Stimulated activated CD8-positive, alpha-beta memory T cell treated with anti-CD3 and anti-CD28 coated beads, Interleukin-12 subunit alpha, Interleukin-12 subunit beta, amount 100 ng/mL, for 4 hours (primary cell): Measurements from ENCODE around the gene PLEKHA4.

ENCODE experiments used
- DNase-seq: peaks from one replicate; pipeline ENCODE4 v3.0.0-alpha.2; 2020; ENCODE audit warnings: low read depth

The PLEKHA4 gene

DNA sequence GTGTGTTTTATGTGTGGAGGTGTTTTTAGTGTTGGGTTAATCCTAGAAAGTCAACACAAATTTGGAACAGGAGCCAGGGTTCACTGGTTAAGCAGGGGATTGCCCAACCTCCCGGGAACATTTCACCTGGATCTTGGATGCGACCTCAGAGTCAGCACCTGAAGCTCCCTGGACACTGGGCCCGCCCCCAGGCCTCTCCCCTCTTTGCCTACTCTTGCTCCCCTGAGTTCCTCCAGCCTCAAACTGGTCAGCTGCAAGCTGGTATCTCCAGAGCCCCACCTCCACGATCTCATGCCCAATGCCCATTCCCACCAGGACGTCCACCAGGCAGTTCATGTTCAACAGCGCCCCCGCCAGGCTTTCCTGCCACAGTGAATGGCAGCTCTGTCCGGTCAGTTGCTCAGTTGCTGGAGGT is 41.8 kb downstream of the PLEKHA4 start:
- no peak for DNase-seq

DNA sequence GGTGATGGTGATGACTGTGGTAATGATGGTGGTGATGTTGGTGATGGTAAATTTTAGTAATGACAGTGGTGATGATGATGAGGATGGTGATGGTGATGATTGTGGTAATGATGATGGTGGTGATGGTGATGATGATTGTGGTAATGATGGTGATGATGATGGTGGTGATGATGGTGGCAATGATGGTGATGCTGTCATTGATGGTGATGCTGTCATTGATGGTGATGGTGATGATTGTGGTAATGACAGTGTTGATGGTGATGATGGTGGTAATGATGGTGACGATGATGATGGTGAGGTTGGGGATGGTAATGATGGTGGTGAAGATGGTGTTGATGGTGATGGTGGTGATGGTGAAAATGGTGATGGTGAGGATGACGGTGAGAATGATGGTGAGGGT is 45.9 kb downstream of the PLEKHA4 start:
- DNase-seq: no peak

DNA sequence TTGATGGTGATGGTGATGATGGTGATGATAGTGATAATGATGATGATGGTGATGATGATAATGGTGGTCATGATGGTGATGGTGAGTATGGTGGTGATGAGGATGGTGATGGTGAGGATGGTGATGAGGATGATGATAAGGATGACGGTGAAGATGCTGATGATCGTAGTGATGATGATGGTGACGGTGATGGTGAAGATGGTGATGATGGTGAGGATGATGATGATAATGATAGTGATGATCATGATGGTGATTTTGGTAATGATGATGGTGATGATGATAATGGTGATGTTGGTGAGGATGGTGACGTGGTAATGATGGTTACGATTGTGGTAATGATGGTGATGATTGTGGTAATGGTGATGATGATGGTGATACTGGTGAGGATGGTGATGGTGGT is 46.8 kb downstream of the PLEKHA4 start:
- DNase-seq: no peak

DNA sequence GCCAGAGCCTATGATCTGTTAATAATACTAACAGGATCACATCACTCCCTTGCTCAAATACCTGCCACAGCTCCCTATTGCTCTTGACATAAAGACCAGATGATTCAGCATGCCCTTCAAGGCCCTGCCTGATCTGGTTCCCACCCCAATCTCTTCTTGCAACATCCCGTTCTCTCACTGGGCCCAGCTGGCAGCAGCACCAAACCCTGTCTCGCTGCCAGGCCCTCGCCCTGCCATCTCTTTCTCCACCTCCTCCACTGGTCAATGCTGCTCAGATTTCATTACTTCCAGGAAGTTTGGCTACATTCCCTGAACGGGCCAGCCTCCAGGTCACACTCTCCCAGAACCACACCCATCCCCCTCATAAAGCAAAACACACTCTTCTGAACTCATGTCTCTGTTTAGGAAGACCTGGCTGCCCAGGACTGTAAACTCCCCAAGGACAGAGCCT is 49.0 kb downstream of the PLEKHA4 start:
- DNase-seq: no peak

DNA sequence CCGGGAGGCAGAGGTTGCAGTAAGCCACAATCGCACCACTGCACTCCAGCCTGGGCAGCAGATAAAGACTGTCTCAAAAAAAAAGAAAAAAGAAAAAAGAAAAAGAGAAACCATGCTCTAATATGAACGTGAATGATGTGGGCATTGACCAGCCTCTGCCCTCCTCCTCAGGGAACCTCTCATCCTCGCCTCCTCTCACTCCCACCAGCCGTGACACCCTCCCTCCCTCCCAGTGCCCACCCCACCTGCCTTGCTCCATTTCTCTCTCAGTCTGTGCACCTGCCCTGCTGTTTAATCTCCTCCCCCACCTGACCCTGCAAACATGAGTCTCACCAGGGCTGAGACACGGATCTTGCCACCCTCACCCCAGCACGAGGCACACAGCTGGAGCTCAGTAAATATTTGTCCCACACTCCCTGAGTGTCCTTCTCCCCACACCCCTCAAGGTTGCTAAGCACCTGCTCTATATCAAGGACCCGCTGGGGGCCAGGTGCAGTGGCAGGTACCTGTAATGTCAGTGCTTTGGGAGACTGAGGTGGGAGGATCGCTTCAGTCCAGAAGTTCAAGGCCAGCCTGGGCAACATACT is 50.1 kb downstream of the PLEKHA4 start:
- DNase-seq: no peak

DNA sequence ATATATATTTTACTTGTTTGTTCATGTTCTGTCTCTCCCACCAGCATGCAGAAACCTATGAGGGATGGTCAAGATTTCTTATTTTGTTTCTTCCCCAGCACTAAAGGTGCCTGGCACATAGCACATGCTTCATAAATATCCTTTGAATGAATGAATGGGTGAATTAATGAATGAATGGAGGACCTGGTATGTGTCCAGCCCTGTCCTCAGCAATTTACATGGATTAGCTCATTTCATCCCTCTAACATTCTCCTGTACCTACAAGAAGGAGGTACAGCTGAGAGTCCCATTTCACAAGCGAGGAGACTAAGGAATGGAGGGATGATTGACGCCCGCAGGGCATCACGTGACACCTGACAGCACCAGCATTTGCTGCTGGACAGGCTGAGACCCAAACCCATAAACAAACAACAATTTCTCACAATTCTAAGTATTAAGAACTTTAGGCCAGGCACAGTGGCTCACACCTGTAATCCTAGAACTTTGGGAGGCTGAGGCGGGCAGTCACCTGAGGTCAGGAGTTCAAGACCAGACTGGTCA is 50.8 kb downstream of the PLEKHA4 start:
- DNase-seq: no peak

DNA sequence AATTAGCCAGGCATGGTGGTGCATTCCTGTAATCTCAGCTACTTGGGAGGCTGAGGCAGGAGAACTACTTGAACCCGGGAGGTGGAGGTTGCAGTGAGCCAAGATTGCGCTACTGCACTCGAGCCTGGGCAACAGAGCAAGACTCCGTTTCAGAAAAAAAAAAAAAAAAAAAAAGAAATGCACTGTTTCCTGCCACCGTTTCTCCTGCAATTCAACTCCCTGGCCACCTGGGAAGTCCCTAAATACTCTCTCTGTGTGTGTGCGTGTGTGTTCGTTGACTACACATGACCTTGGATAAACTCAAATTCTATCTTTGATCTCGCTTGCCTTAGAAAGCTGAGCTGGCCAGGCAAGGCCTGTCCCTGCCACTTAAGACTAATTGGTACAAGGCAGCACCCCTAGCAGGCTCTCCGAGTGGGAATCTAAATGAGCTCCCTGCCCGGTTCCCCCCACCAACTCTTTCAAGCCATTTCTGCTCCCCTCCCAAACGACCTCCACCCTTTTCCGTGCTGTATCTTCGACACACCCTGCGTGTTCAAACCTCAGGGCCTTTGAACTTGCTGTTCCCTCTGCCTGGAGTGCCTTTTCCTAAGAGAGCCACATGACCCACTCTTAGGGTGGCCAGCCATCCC is 52.4 kb downstream of the PLEKHA4 start:
- no peak for DNase-seq

DNA sequence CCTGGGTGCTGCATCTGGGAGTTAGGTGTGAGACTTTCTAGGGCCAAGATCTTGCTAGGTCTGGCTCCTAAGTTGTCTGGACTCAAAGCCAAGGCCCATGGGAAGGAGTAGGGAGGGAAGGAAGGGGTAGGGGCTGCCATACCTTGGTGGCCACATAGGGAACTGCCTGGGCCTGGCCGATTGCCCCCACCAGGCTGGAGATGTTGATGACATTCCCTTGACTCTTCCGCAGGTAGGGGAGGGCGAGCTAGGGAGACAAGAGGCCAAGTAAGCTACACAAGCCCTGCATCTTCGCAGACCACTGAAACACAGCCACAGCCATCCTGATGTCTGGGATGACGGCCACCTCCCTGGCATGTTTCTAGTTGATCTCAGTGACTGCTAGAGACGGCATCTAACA is 53.5 kb downstream of the PLEKHA4 start:
- DNase-seq: no peak

DNA sequence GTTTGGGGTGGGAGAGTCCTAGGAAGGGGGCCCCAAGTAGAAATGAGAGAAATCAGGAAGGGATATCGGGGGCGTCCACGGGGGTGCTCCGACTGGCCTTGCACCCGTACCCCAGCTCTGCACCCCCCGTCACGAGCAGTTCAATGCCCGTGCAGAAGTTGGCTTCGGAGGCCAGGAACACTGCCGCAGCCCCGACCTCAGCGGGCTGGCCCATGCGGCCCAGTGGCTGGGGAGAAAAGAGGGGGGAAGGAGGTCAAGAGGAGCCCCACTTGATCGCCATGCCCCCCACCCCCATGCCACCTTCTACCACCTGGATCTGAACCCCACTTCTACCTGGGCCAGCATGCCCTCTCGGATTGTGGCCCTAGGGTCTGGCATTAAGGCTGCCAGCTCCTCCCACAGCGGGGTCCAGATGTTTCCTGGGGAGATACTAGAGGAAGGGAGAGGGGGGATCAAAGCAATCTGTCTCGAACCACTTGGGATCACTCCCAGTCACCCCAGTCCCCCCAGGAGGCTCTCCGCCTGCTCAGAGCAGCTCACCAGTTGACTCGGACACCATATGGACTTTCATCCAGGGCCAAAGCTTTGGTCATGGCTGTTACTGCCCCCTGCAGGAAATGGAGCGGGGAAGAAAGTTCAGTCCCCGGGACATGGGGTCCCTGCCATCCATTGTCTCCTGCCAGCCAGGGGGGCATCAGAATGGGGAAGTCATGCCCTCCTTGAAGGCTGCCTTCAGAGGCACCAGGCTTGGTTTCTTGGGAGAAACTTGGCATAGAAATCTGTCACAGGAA is 55.1 kb downstream of the PLEKHA4 start:
- DNase-seq: no peak

DNA sequence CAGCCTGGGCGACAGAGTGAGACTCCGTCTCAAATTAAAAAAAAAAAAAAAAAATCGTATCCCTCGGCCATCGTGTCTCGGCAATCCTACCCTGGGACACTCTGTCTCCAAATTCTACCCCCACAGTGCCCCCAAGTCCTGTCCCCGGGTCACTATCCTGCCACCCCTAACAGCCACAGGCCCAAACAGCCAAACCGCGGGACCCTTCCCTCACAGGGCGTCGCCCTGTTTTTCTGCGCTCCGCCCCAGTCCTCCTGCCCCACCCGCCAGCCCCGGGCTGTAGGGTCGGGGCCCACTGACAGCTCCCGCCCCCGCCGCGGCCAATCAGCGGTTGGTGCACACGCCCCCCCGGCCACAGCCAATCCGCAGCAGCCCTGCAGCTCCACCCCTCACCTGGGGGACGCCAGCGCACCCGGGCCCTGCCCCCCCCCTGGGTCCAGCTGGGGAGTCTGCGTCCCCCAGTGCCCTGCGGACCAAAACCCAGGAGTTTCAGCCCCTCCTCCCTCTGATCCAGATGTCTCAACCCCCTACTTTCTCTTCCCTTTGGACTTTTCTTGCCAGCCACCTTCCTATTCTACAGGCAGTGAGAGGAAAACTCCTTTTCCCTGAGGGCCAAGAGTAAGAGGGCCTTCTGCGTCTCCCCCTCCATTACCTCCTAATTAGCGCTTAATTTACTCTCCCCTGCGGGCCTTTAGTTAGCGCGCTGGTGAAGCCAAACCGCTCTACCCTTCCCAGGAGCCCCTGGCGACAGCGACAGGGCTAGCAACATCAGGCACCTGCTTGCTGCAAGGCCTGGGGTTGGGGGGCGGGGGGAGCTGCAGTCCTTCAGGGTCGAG is 56.1 kb downstream of the PLEKHA4 start:
- no peak for DNase-seq

DNA sequence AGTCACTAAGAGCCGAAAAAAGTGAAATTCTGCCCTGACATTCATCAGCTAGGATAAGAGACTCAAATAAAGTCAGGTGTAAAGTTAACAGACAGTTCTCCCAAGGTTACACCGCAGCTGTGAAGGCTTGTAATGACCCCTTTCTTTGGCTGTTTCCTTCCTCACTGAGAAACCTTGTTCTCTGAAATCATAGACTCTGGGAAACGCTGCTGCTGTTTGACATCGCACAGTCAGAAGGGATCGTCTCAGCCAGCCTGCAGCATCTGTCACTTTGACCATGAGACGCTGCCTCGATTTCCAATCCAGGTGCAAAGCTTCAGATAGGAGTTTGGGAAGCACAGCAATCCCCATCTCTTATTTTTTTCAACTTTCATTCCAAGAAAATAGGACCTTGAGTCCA is 58.3 kb downstream of the PLEKHA4 start:
- no peak for DNase-seq

DNA sequence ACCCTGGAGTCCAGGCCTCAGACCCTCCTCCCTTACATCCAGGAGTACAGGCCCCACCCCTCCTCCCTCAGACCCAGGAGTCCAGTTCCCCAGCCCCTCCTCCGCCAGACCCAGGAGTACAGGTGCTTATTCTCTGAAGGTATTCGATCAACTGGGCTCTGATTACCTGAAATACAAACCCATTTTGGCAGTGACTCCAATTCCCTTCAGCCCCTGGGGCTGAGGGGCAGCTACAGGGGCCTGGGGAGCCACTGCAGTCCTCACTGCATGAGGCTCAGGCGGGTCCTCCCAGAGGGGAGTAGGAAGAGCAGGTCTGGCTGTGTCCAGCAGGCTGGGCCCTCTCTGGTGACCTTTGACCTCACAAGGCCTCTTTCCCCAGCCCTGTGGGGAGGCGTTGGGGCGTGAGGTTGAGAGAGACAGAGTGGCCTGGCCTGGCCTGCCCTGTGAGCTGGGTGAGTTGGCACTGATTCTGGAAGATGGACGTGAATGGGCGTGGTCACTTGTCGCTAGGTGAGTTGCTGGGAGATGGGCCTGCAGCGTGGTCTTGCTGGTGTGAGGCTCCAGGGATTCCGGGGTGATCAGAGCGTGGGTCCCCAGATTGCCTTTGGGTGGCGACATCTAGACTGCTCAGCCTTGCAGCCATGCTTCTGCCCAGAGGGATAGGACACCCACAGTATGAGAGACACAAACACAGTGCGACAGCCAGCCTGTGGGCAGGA is 60.7 kb downstream of the PLEKHA4 start:
- DNase-seq: no peak

DNA sequence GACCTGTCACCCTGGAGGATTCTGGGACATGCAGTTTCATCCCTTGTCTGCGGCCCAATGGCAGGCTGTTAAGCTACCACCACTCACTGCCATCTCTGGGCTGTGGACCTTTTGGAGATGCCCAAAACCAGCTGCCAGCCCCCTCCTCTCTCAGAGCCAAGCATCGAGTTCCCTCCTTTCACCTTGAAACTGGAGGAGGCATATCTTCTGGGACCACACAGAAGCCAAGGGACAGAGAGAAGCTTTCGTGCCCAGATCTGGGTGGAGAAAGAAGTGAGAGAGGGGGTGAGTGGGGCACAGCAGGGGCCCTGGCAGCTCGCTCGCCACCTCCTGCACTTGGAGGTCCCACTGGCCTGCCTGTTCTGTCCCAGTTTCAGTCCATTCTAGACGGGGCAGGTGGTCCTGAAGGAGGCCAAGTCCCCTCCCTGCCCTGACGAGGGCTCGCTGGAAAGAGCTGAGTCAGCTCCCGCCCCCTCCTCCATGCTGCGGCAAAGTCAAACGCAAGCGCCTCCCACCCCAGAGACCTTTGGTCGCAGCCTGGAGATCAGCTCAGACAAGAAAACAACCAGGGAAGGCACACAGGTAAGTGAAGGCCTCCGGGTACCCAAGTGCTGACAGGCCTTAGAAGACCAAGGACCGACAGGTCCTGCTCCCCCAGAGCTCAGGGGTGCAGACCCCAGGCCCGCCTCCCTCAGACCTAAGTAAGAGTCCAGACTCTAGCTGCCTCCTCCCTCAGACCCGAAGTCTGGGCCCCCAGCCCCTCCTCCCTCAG is 61.4 kb downstream of the PLEKHA4 start:
- DNase-seq: no peak

DNA sequence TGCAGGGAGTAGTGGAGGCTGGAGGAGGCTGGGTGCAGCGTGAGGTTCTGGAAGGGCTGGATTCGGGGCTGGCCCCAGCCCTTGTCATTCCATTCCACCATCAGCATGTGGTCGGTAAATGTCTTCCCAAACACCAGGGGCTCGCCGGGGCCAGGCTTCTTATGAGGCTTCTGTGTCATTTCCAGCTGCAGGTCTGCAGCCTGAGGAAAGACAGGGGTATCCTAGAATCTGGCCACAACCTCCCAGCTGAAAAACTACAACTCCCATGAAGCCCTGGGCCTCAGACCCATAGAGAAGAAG is 61.9 kb downstream of the PLEKHA4 start:
- DNase-seq: no peak

DNA sequence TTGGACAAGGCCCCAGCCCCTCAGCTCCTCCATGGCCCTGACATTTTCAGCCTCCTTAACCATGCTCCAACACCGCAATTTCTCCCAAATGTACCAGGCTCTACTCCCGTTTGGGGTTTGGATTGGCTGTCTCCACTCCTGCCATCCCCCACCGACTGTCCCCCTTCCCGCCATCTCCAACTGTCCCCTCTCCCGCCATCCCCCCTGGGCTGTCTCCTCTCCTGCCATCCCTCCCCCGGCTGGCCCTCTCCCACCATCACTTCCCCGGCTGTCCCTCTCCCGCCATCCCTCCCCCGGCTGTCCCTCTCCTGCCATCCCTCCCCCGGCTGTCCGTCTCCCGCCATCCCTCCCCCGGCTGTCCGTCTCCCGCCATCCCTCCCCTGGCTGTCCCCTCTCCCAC is 63.0 kb downstream of the PLEKHA4 start:
- no peak for DNase-seq

DNA sequence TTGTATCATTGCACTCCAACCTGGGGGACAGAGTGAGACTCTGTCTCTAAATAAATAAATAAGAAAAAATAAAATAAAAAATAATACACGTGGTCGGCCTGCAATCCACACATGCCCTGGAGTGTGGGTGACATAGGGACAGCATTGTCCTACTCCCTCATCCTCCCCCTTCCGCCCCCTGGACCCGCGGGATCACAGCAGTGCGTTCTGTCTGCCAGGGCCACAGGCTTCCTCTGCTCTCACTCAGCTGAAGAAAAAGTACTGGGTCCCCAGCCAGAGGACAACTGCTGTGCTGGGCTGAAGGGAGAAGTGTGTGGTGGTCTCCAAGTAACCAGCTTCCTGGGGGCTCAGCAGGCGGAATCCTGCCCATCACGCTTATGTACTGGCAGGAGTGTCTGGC is 63.9 kb downstream of the PLEKHA4 start:
- DNase-seq: no peak

DNA sequence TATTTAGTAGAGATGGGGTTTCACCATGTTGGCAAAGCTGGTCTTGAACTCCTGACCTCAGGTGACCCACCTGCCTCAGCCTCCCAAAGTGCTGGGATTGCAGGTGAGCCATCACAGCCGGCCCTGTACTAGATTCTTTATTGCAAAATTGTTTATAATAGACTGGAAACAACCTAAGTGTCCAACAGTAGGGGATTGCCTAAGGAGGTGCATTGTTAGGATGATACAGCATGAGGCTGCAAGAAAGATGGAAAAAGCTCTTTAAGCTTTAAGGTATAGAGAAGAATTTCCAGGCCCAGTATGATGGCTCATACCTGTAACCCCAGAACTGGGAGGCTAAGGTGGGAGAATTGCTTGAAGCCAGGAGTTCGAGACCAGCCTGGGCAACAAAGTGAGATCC is 65.8 kb downstream of the PLEKHA4 start:
- DNase-seq: no peak

DNA sequence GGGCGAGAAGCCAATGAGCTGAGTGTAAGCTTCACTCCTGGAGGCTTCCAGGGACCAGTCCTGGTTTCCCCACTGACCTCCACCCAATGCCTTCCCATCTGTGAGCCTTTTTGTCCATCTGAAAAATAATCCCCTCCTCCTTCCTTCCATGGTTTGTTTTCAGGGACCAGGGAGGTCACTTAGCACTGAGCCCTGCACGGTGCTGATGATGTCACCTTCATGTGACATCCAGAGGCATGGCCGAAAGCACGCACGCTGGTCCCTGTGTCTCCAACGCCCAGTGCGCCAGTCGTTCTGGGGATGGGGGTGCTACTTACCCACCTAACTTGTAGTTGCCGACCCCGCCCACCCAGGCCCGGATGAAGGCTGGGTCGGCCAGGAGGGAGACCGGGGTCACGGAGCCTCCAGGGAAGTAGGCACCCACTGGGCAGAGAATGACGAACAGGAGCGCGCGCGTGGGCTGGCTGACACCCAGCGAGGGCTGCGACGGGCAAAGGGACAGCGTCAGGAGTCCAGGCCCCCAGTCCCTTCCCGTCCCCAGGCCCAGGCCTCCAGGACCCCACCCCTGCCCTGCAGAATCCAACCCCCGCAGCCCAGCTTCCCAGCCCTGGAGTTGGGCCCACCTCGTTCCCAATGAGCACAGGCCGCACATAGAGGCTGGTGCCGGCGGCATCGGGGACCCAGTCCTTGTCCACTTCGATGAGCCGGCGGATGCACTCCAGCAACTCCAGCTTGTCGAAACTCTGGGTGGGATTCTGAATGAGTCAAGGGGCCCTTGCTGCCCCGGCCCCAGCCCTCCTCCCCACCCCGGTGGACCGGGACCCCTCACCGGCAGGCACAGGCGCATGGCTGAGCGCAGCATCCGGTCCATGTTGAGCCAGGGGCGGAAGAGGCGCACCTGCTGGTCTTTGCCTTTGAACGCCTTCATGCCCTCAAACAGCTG is 68.8 kb downstream of the PLEKHA4 start:
- DNase-seq: no peak

DNA sequence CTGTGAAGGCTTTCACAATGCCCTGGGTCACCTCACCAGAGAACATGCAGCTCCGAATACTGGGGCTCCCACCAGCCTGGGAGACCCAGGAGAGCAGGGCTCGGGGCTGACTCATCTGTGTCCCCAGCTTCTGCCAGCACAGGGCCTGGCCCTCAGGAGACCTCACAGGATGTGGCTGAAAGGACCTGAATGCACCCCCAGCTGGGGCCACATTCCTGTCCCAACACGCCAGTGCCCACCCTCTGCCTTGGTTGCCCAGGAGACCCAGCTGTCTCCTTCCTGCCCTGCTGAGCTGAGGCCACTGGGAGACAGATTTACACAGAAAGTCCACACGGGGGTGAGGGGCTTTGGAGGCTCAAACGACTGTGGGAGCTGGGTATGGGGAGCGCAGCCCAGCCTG is 69.5 kb downstream of the PLEKHA4 start:
- no peak for DNase-seq

DNA sequence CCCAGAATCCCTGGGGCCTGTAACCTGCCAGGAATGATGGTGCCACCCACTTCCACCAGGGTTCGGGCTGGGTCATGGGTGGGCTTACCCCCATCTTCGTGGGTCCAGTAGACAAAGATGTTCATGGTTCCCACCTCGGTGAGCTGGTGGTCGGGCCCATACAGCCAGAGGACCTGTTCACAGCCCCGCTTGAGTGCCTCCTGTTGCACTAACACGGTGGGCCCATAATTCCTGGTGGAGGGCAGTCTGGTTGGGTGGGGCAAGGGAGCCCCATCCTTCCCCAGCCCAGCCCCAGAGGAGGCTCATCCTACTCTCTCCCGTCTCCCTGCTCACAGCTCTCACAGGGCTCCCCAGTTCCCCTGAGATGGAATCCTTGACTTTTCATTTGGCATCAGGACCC is 71.3 kb downstream of the PLEKHA4 start:
- no peak for DNase-seq
